HepG2 (cell line): ENCODE results near the gene DNAJC11. TPM values are rescaled to one million over a fixed set of nuclear protein-coding genes. Genes with fewer than 3 reads are reported as not detected.

ENCODE experiments used
- CBX5 ChIP-seq: sonication (generic); formaldehyde crosslinking; IDR thresholded peaks from 2 replicates; pipeline ENCODE4 v1.4.0; 2020; ENCODE audit warnings: missing genetic modification reagents, borderline replicate concordance
- CC2D1A ChIP-seq: sonication (generic); formaldehyde crosslinking; IDR thresholded peaks from 2 replicates; pipeline ENCODE4 v1.8.1; 2023; ENCODE audit warnings: mild to moderate bottlenecking, missing genetic modification reagents
- ELF4 ChIP-seq: sonication (generic); formaldehyde crosslinking; IDR thresholded peaks from 2 replicates; pipeline ENCODE4 v1.5.0; 2020; ENCODE audit warnings: missing genetic modification reagents, mild to moderate bottlenecking, moderate library complexity, borderline replicate concordance
- KLF6 ChIP-seq: IDR thresholded peaks from 2 replicates; pipeline ENCODE4 v1.8.0; 2016; ENCODE audit warnings: missing biosample characterization, missing genetic modification reagents
- MBD4 ChIP-seq: IDR thresholded peaks from 2 replicates; pipeline ENCODE4 v1.6.1; 2012; ENCODE audit warnings: low read length, inconsistent platforms, borderline replicate concordance
- MEIS1 ChIP-seq: sonication (generic); formaldehyde crosslinking; IDR thresholded peaks from 2 replicates; pipeline ENCODE4 v1.9.0; 2021; ENCODE audit warnings: mild to moderate bottlenecking, missing genetic modification reagents, moderate library complexity, borderline replicate concordance
- NR2F6 ChIP-seq, 2 experiments: IDR thresholded peaks; 2 replicates each; pipeline ENCODE4 v1.6.1; 2016; ENCODE audit warnings: antibody characterized with exemption in 1 of 2, mild to moderate bottlenecking in 1 of 2
- NRL ChIP-seq: sonication (generic); formaldehyde crosslinking; IDR thresholded peaks from 2 replicates; pipeline ENCODE4 v1.5.0; 2020; ENCODE audit warnings: missing genetic modification reagents, mild to moderate bottlenecking, moderate library complexity, borderline replicate concordance
- RARG ChIP-seq: sonication (generic); formaldehyde crosslinking; IDR thresholded peaks from 2 replicates; pipeline ENCODE4 v1.4.0; 2020; ENCODE audit warnings: low read depth, mild to moderate bottlenecking, missing genetic modification reagents
- YEATS2 ChIP-seq: sonication (generic); formaldehyde crosslinking; IDR thresholded peaks from 2 replicates; pipeline ENCODE4 v1.4.0; 2020; ENCODE audit warnings: missing genetic modification reagents, borderline replicate concordance
- ZEB1 ChIP-seq: IDR thresholded peaks from 2 replicates; pipeline ENCODE4 v1.6.1; 2012; ENCODE audit warnings: mild to moderate bottlenecking, low read depth, inconsistent platforms; ENCODE audit not compliant: insufficient replicate concordance
- ZNF205 ChIP-seq: IDR thresholded peaks from 2 replicates; pipeline ENCODE4 v1.6.1; 2018; ENCODE audit warnings: missing biosample characterization, missing genetic modification reagents
- ZNF317 ChIP-seq: sonication (generic); formaldehyde crosslinking; IDR thresholded peaks from 2 replicates; pipeline ENCODE4 v1.5.0; 2020; ENCODE audit warnings: mild to moderate bottlenecking, missing genetic modification reagents
- ZNF567 ChIP-seq: sonication (generic); formaldehyde crosslinking; IDR thresholded peaks from 2 replicates; pipeline ENCODE4 v1.8.1; 2023; ENCODE audit warnings: mild to moderate bottlenecking, missing genetic modification reagents, borderline replicate concordance
- ZNF746 ChIP-seq: sonication (generic); formaldehyde crosslinking; IDR thresholded peaks from 2 replicates; pipeline ENCODE4 v1.8.0; 2022; ENCODE audit warnings: mild to moderate bottlenecking, missing genetic modification reagents
- ZNF766 ChIP-seq: sonication (generic); formaldehyde crosslinking; IDR thresholded peaks from 2 replicates; pipeline ENCODE4 v1.5.0; 2020; ENCODE audit warnings: missing genetic modification reagents, borderline replicate concordance
- polyA plus RNA-seq, 8 experiments: library from polyadenylated mRNA; depleted of rRNA in 3 of 8; stranded (reverse) in 7 of 8; unstranded in 1 of 8; fragments of >200 nt; fragmentation: Illumina TruSeq in 4 of 8; extraction: Trizol in 4 of 8; gene quantifications; 2 replicates each; pipeline versions ENCODE4 v1.2.1 to v1.2.3, GENCODE V29; 2011 to 2016; ENCODE audit warnings: low read depth in 4 of 8, missing spikeins in 1 of 8, mixed read lengths in 1 of 8; ENCODE audit not compliant: insufficient read depth in 1 of 8
- total RNA-seq, 5 experiments: library from RNA; depleted of rRNA; stranded (reverse); fragments of >200 nt; fragmentation: Illumina TruSeq; extraction: Trizol; gene quantifications; 2 replicates each; pipeline ENCODE4 v1.2.3, GENCODE V29; 2016; ENCODE audit warnings: low read depth in 1 of 5
- TF ChIP-seq, protein P1 (sequence below): IDR thresholded peaks from 2 replicates; pipeline ENCODE4 v1.6.1; 2018; ENCODE audit warnings: missing genetic modification reagents, mild to moderate bottlenecking, missing compliant biosample characterization
- TF ChIP-seq, protein P2 (sequence below): sonication (generic); formaldehyde crosslinking; IDR thresholded peaks from 2 replicates; pipeline ENCODE4 v1.5.0; 2020; ENCODE audit warnings: missing genetic modification reagents, mild to moderate bottlenecking, borderline replicate concordance
- TF ChIP-seq, protein P3 (sequence below): sonication (generic); formaldehyde crosslinking; IDR thresholded peaks from 2 replicates; pipeline ENCODE4 v1.5.1; 2020; ENCODE audit warnings: missing genetic modification reagents, mild to moderate bottlenecking, borderline replicate concordance

The DNAJC11 gene
- total and polyA plus RNA-seq, 2 of the 13 experiments (the other 11 are each of a cell fraction or from before 2014, with no cell fraction given) = 25.1 to 47.6 TPM

DNA sequence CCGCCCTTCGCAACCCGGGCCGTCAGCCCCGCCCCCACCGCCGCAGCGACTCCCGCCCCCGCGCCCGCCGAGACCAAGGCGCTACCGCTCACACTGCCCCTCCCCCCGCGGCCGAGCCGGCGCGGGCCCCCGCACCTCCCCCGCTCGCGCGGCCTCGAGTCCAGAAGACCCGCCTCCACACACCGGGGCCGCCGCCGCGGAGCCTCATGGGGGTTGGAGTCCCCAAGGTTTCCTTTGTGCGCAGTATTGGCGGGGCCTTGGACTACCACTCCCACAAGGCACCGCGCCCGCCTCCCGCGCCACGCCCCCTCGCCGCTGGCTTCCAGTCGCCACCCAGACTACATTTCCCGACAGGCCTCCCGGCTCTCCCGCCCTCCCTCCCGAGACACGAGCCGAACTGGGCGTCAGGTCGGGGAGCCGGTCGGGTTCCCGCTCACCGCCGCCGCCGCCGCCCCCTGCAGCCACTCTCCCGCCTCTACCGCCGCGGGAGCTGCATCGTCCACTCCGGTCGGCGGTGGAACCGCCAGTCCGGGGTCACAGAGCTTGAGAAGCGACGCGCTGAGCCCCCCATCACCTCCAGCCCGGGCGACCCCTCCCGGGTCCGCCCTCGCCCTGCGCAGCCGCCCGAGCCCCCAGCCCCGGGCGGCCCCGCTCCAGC, 88.1 kb downstream of the DNAJC11 start, which contains the start of gene PHF13 (continued):
- 0 out of 2 replicates have a peak, but pooled peaks have one; percentile 22 for TF ChIP-seq ZNF205 (CRISPR knock-in tag)
- TF ChIP-seq ZEB1 = no peak
- no peak for TF ChIP-seq RARG (CRISPR knock-in tag)
- no peak for TF ChIP-seq NR2F6 (IDR thresholded peaks at IDR 0.05)
- 0 out of 2 replicates have a peak, but pooled peaks have one; percentile 37 for TF ChIP-seq NR2F6 (CRISPR knock-in tag; IDR thresholded peaks at IDR 0.05)
- no peak for TF ChIP-seq ZNF317 (CRISPR knock-in tag)
- TF ChIP-seq ELF4 = no peak
- TF ChIP-seq YEATS2 (CRISPR knock-in tag) = 0 out of 2 replicates have a peak, but pooled peaks have one; percentile 43
- TF ChIP-seq MBD4 = no peak
- TF ChIP-seq, protein P1, sequence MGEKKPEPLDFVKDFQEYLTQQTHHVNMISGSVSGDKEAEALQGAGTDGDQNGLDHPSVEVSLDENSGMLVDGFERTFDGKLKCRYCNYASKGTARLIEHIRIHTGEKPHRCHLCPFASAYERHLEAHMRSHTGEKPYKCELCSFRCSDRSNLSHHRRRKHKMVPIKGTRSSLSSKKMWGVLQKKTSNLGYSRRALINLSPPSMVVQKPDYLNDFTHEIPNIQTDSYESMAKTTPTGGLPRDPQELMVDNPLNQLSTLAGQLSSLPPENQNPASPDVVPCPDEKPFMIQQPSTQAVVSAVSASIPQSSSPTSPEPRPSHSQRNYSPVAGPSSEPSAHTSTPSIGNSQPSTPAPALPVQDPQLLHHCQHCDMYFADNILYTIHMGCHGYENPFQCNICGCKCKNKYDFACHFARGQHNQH (CRISPR knock-in tag) = peak; percentile 48; the same call in 1 of the 2 replicates
- no peak for TF ChIP-seq KLF6 (CRISPR knock-in tag)
- no peak for TF ChIP-seq ZNF766
- TF ChIP-seq, protein P2, sequence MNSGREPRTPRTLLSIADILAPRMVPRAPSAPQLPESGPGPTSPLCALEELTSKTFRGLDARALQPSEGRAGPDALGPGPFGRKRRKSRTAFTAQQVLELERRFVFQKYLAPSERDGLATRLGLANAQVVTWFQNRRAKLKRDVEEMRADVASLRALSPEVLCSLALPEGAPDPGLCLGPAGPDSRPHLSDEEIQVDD (CRISPR knock-in tag) = no peak
- TF ChIP-seq, protein P3, sequence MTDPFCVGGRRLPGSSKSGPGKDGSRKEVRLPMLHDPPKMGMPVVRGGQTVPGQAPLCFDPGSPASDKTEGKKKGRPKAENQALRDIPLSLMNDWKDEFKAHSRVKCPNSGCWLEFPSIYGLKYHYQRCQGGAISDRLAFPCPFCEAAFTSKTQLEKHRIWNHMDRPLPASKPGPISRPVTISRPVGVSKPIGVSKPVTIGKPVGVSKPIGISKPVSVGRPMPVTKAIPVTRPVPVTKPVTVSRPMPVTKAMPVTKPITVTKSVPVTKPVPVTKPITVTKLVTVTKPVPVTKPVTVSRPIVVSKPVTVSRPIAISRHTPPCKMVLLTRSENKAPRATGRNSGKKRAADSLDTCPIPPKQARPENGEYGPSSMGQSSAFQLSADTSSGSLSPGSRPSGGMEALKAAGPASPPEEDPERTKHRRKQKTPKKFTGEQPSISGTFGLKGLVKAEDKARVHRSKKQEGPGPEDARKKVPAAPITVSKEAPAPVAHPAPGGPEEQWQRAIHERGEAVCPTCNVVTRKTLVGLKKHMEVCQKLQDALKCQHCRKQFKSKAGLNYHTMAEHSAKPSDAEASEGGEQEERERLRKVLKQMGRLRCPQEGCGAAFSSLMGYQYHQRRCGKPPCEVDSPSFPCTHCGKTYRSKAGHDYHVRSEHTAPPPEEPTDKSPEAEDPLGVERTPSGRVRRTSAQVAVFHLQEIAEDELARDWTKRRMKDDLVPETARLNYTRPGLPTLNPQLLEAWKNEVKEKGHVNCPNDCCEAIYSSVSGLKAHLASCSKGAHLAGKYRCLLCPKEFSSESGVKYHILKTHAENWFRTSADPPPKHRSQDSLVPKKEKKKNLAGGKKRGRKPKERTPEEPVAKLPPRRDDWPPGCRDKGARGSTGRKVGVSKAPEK = no peak
- TF ChIP-seq MEIS1 (CRISPR knock-in tag) = 0 out of 2 replicates have a peak, but pooled peaks have one; percentile 25
- TF ChIP-seq CC2D1A (CRISPR knock-in tag) = no peak
- TF ChIP-seq ZNF746 = peak; percentile 76
- peak; percentile 37; the same call in 1 of the 2 replicates for TF ChIP-seq CBX5 (CRISPR knock-in tag)
- TF ChIP-seq NRL (CRISPR knock-in tag) = no peak
- no peak for TF ChIP-seq ZNF567 (CRISPR knock-in tag)
